HG02763 (cell line): Measurements from ENCODE around the gene ACLY.
"Not testable (repeated sequence)": the region's sequence is repeated elsewhere in the genome, so short reads cannot be mapped to it uniquely, and the experiment has no call there.

Experiments used
- ATAC-seq: cut with Tn5 transposase; IDR thresholded peaks from one replicate; pipeline ENCODE4 v1.9.1; 2021; ENCODE audit warnings: mild to moderate bottlenecking, moderate library complexity; ENCODE audit not compliant: unreplicated experiment

The ACLY gene

GRCh38 chr17:41873559-41874292 lies 45.0 kb downstream of the ACLY start:
- ATAC-seq, result no peak

GRCh38 chr17:41871789-41872188 lies 47.0 kb downstream of the ACLY start:
- no peak for ATAC-seq

DNA sequence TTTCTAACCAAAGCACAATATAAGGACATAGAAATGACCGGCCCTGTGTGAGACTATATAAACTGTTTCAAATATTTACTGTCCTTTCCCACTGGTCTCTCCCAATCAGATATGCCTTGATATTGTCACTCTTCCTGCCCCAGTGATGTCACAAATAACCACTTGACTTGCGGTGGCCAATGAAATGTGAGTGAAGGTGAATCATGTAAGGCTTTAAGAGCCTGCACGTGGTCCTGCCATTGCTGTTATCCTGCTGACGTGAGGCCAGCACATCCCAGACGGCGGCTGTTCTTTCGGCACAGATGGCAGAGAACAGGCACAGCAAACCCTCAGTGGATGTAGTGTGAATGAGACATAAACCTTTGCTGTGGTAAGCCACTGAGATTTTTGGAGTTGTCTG lies 48.1 kb downstream of the ACLY start:
- ATAC-seq, result no peak

DNA sequence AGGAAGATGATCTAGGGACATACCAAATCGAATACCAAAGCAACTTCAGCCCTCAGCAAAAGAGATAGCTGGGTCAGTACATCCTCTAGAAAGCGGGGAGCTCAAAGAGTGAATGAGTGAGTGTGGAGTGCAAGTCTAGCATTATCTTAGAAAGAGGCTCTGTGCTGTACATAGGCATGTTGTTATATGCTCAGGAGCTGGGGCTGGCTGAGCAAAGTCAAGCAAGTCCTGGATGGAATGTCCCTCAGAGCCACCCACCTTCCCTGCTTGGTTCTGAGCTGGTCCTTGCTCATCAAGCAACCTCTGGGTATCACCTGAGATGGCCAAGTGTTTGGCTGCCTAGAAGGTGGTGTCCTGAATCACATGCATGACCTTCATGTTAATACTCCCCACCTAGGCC lies 48.7 kb downstream of the ACLY start:
- ATAC-seq, result no peak

- ATAC-seq, result no peak
Observed at GRCh38 chr17:41869426-41869825, 49.3 kb downstream of the ACLY start.

- no peak for ATAC-seq
Observed at GRCh38 chr17:41868568-41868967, 50.2 kb downstream of the ACLY start.

GRCh38 chr17:41865596-41865893 lies 53.2 kb downstream of the ACLY start:
- no peak for ATAC-seq

DNA sequence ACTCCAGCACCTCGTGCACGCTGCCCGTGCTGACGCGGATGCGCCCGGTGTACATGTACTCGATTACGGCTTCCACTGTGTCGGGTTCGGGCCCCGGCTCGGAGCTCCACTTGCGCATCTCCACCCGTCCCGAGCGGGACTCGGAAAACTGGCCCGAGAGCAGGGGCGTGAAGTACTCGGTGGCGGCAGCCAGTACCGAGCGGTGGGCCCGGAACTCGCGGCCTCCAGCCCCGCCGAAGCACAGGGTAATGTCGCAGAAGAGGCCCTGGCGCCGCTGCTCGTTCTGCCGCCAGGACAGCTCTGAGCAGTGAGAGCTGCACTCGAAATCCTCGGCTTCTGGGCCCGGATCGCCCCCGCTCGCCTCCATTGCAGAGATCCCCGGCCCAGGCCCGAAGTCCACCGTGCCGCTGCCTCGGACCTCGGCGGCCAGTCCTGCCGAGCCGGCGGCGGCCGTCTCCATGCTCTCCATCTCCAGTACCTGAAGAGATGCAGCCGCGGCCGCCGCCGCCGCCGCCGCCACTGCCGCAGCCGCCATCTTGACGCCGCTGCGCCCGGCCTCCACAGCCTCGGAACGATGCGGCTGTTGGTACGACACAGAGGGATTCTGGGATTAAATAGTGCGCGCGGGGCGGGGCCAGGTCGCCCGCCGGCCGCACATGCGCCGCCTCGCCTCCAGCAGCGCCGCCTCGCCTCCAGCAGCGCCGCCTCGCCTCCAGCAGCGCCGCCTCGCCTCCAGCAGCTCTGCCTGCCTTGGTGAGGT lies 53.7 kb downstream of the ACLY start, which contains the start of gene KLHL11:
Gene KLHL11 (minus strand): TSS at position 588 of the 760 bp plus-strand sequence. CDS start 53 bp downstream, at position 535.
- peak; percentile 83 for ATAC-seq

DNA sequence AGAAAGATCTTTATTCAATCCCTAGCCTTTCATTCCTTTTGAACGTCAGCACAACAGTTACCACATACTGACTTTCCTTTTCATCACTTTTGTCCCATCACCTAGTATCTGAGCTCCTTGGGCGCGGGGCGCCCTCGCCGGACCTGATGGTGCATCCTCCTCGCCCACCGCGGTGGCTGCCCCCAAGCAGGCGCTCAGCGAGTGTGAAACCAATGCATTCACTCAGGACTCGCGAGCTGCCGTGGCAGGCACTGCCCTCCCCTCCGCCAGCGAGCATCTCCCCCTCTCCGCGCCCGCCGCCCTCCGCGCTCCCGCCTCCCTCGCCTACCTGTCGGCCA lies 54.3 kb downstream of the ACLY start:
- ATAC-seq, result no peak

GRCh38 chr17:41863074-41863848 lies 55.5 kb downstream of the ACLY start:
- ATAC-seq, result no peak

DNA sequence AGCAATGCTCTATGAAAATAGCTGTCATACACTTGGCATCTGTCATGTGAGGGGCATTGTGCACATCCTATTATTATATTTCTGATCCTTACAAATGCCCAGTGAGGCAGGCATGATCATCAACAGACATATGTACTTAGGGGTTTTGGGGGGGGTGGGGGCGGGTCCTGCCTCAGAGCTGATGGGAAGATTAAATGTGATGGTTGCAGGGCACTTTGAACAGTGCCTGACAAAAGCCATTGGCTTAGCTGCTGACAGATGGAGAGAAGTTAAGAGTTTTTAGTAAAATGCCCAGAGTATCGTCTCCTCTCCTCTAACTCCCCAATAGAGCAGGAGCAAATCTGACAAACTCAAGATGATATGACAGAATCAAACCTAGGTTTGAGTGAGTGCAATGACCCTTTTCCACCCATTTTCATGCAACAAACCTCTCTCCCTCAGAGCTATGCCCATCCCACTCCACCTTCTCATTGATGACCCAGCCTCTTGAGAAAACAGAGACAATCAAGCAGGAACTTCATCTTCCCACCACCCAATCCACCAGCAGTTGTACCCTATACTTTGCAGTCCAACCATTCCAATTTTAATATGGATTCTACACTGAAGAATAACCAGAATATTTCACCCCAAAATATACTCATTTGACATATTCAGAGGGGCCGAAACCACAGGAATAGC lies 58.4 kb downstream of the ACLY start:
- ATAC-seq, result no peak

DNA sequence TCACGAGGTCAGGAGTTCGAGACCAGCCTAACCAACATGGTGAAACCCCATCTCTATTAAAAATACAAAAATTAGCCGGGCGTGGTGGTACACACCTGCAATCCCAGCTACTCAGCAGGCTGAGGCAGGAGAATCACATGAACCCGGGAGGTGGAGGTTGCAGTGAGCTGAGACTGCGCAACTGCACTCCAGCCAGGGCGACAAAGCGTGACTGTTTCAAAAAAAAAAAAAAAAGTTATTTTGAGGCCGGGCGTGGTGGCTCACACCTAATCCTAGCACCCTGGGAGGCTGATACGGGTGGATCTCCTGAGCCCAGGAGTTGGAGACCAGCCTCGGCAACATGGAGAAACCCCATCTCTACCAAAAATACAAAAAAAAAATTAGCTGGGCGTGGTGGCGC lies 67.4 kb downstream of the ACLY start:
- ATAC-seq, result not testable (repeated sequence)

DNA sequence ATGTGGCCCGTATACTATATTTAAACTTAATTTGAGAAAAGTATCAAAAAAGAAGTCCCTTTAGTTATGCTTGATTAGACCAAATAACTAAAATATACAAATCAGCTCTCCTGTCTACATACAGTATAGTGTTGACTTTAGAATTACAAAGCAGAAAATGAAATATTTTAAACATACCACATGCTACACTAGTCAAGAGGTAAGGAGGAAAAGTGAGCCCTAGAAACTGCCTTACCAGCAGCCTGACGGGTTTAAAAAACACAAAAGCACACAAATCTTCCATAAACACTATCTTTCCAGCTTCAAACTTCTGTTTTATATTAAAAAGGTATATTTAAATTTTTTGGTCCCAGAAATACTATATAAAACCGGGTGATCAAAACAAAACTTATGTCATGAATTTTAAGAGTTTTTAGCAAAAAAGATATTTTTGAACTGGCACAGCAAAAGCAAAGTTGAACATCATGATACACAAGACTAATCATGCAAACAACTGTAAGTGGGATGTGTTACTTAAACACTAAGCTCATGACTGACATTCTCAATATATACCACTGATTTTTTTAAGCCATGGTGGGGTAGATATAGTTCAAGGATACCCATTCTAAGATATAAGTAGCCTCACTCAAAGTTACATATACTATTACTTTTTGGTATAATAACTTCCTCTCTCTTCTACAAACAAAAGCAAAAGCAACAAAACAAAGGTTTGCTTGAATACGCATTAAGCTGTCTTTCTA lies 69.3 kb downstream of the ACLY start:
- ATAC-seq, result no peak

DNA sequence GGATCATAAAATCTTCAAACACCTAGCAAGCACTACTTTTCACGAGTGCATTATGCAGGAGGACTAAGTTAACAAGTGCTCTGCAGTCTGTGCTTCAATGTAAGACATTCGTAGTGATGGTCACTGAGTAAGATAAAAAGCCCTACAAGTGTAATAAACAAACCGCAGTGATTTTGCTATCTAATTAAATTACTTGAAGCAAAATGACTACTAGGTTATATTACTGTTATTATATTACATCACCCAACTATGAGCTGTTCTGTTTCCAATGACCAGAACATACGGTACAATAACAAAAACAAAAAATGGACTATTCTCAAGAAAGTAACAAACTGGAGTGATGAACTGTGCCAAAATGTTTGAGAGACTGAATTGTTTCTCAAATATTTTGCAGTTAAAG lies 70.0 kb downstream of the ACLY start:
- ATAC-seq, result no peak

DNA sequence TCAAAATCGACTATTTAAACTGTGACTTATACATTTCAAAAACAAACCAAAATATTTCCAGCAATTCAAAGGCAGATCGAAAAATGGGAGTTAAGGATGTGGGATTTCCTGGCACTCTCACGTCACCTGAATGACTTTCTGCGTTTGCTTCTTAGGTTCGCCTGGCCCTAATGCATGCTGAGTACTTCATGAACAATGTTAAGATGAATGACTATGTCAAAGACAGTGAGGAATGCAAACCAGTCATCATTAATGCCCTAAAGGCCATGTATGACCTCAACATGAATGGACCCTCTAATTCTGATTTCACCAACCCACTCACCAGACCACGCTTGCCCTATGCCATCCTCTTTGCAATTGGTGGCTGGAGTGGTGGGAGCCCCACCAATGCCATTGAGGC lies 73.8 kb downstream of the ACLY start:
- no peak for ATAC-seq

DNA sequence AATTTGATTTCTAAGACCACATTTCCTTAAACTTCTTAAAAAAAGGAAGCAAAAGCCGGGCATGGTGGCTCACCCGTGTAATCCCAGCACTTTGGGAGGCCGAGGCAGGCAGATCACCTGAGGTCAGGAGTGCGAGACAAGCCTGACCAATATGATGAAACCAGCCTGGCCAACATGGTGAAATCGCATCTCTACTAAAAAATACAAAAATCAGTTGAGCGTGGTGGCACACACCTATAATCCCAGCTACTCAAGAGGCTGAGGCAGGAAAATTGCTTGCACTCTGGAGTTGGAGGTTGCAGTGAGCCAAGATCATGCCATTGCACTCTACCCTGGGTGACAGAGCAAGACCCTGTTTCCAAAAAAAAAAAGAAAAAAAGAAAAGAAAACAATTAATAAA lies 78.0 kb downstream of the ACLY start:
- ATAC-seq, result not testable (repeated sequence)

- not testable (repeated sequence) for ATAC-seq
Observed at GRCh38 chr17:41839448-41839847, 79.3 kb downstream of the ACLY start.

DNA sequence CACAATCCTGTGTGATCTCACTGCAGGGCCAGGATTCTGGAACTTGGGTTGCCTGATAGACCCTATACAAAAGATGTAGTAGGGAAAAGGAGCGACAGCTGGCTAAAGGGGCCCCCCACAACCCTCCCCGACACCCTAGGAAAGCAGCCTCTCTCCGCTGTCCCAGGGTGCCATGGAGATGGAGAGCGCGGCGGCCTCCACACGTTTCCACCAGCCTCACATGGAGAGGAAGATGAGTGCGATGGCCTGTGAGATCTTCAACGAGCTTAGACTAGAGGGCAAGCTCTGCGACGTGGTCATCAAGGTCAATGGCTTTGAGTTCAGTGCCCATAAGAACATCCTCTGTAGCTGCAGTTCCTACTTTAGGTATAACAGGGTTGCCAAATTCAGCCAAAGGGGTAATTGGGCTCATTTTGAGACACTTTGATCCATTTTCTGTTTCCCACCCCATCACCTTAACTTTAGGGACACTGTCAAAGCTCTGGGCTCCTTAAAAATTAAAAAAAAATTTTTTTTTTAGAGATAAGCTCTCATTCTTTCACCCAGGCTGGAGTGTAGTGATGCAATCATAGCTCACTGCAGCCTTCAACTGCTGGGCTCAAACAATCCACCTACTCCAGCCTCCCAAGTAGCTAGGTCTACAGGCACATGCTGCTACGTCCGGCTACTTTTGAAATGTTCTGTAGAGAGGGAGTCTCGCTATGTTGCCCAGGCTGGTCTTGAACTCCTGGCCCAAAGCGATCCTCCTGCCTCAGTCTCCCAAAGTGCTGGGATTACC lies 80.8 kb downstream of the ACLY start, which contains the start of gene KLHL10:
Gene KLHL10 (plus strand): TSS at position 65 of the 778 bp plus-strand sequence. CDS start 108 bp downstream, at position 173.
- no peak for ATAC-seq

DNA sequence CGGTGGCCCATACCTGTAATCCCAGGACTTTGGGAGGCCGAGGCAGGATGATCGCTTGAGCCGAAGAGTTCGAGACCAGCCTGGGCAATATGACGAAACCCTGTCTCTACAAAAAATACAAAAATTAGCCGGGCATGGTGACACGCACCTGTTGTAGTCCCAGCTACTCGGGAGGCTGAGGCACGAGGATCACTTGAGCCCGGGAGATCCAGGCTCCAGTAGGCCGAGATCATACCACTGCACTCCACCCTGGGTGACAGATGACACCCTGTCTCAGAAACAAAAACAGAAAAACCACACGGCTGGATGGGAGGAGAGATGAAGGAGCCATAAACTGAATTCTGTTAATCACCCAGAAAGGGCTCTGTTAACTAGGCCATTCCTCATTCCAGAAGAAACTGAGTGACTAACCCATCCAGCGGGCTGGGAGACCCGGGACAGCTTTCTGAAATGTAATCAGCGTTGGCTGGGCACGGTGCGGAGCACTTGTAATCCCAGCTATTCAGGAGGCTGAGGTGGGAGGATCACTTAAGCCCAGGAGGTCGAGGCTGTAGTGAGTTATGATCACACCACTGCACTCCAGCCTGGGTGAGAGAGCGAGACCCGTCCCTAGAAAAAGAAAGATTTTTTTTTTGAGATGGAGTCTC lies 82.1 kb downstream of the ACLY start:
- ATAC-seq, result no peak
